Immature natural killer cell (primary cell): ENCODE data around the gene TMEM266. TPM values are rescaled to one million over a fixed set of nuclear protein-coding genes. Genes with fewer than 3 reads are reported as not detected.

Experiments used
- DNase-seq, 3 donors: peaks; one replicate each; pipeline ENCODE4 v3.0.0; 2022; ENCODE audit warnings: mixed read lengths in 1 of 3
- H3K27ac Mint-ChIP-seq, 6 donors: one replicate each; pipeline ENCODE4 v1.8.0; 2020; ENCODE audit warnings: mixed read lengths in 6 of 6, mild to moderate bottlenecking in 5 of 6, inconsistent platforms in 4 of 6, moderate library complexity in 3 of 6
- H3K27me3 Mint-ChIP-seq, 3 donors: one replicate each; pipeline ENCODE4 v1.8.0; 2020 to 2021; ENCODE audit warnings: low read depth in 3 of 3, mild to moderate bottlenecking in 3 of 3, mixed read lengths in 3 of 3, moderate library complexity in 3 of 3, inconsistent platforms in 1 of 3
- H3K36me3 Mint-ChIP-seq, 3 donors: one replicate each; pipeline ENCODE4 v1.8.0; 2020; ENCODE audit warnings: mixed read lengths in 3 of 3, inconsistent platforms in 2 of 3, mild to moderate bottlenecking in 2 of 3
- H3K4me1 Mint-ChIP-seq, 2 donors: one replicate each; pipeline ENCODE4 v1.8.0; 2020; ENCODE audit warnings: inconsistent platforms in 2 of 2, mild to moderate bottlenecking in 2 of 2, mixed read lengths in 2 of 2, moderate library complexity in 1 of 2
- H3K4me3 Mint-ChIP-seq, 5 donors: one replicate each; pipeline ENCODE4 v1.8.0; 2020; ENCODE audit warnings: mild to moderate bottlenecking in 5 of 5, mixed read lengths in 5 of 5, inconsistent platforms in 3 of 5, moderate library complexity in 3 of 5
- H3K9me3 Mint-ChIP-seq, 6 donors: one replicate each; pipeline ENCODE4 v1.8.0; 2020; ENCODE audit warnings: mild to moderate bottlenecking in 6 of 6, mixed read lengths in 6 of 6, inconsistent platforms in 4 of 6, moderate library complexity in 3 of 6
- polyA plus RNA-seq, 3 donors: library from polyadenylated mRNA; unstranded; fragments of 300-500 nt; fragmentation: Illumina TruSeq; gene quantifications; one replicate each; pipeline ENCODE4 v1.2.3, GENCODE V29; 2021

The TMEM266 gene
- polyA plus RNA-seq, 3 donors from 2014 or later = not detected

DNA sequence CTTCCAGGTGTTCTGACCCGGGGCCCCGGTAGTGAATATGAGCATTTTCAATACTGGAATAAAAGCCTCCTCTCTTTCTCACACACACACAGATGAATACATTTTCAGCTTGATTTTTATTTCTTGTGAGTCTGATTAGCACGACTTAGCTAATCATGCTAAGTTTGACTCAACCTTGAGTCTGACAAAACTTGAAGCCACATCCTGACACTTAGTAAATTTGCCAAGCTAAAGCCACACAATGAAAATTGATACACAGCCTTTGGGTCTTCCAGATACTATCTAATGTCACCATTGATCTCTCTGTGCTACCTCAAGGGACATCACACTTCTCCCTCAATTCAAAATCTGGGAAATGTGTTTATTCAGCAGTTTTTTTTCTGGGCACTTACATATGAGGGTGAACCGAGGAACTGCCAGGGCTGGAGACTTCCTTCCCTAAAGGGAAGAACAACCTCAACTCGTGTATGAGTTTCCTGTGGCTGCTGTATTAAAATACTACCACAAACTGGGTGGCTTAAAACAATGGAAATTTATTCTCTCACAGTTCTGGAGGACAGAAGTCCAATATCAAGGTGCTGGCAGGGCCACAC, 18.6 kb downstream of the TMEM266 start:
- no peak for DNase-seq
- Mint-ChIP-seq H3K9me3 (no peaks in the 10 kb centered on the region), H3K27ac (no peak overlapping the region), H3K4me1 (no peaks in the 10 kb centered on the region), H3K27me3 (peaks cover 0 to 9% (median 2%) of the 10 kb centered on the region in 3 donors), H3K36me3 (no peaks in the 10 kb centered on the region), H3K4me3 (no peak overlapping the region)

DNA sequence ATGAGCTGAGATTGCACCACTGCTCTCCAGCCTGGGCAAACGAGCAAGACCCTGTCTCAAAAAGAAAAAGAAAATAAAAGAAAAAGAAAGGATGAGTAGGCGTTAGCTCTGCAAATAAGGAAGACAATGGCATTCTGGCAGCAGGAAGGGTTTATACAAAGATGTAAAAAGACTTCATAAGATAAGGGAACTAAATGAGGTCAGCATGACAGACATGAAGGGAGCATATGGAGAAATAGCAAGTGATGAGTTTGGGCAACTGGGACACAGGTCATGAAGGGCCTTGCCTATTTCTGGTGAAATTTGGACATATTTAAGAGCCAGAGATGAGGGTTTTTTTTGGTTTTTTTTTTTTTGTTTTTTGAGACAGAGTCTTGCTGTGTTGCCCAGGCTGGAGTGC, 24.5 kb downstream of the TMEM266 start:
- H3K27ac Mint-ChIP-seq = no peak overlapping the region
- DNase-seq = no peak
- H3K36me3 Mint-ChIP-seq = no peaks in the 10 kb centered on the region
- H3K9me3 Mint-ChIP-seq = peaks cover 0 to 3% (median 0%) of the 10 kb centered on the region in 6 donors
- peaks cover 0 to 6% (median 4%) of the 10 kb centered on the region in 3 donors for H3K27me3 Mint-ChIP-seq
- no peak overlapping the region for H3K4me3 Mint-ChIP-seq
- H3K4me1 Mint-ChIP-seq = no peaks in the 10 kb centered on the region

DNA sequence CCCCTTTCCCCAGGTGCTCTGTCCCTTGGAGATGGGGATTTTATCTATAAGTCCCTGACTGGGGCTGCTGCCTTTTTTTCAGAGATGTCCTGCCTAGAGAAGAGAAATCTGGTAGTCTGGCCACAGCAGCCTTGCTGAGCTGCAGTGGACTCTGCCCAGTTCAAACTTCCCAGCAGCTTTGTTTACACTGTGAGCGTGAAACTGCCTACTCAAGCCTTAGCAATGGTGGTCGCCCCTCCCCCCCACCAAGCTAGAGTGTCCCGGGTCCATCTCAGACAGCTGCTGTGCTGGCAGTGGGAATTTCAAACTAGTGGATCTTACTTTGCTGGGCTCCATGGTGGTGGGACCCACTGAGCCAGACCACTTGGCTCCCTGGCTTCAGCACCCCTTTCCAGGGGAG, 38.9 kb downstream of the TMEM266 start:
- no peak overlapping the region for H3K4me3 Mint-ChIP-seq
- no peaks in the 10 kb centered on the region for H3K4me1 Mint-ChIP-seq
- H3K9me3 Mint-ChIP-seq = peaks cover 0 to 2% (median 0%) of the 10 kb centered on the region in 6 donors
- DNase-seq = no peak
- no peaks in the 10 kb centered on the region for H3K36me3 Mint-ChIP-seq
- H3K27ac Mint-ChIP-seq = no peak overlapping the region
- peaks cover 2 to 26% (median 6%) of the 10 kb centered on the region in 3 donors for H3K27me3 Mint-ChIP-seq

DNA sequence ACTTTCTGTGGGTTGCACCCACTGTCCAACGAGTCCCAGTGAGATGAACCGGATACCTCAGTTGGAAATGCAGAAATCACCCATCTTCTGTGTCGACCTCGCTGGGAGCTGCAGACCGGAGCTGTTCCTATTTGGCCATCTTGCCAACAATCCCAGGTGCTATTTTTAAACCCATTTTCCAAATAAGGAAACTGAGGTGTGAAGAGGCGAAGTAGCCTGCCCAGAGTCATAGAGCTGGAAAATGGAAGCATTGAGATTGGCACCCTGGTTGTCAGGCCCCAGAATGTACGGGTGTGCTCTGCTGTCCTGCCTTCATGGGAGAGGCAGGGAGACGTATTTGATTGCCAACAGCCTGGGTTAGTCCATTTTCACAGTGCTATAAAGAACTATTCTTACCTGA, 39.6 kb downstream of the TMEM266 start:
- Mint-ChIP-seq H3K4me1 (no peaks in the 10 kb centered on the region), H3K27ac (no peak overlapping the region), H3K36me3 (no peaks in the 10 kb centered on the region), H3K4me3 (no peak overlapping the region), H3K27me3 (peaks cover 2 to 26% (median 7%) of the 10 kb centered on the region in 3 donors), H3K9me3 (peaks cover 0 to 2% (median 0%) of the 10 kb centered on the region in 6 donors)
- no peak for DNase-seq

DNA sequence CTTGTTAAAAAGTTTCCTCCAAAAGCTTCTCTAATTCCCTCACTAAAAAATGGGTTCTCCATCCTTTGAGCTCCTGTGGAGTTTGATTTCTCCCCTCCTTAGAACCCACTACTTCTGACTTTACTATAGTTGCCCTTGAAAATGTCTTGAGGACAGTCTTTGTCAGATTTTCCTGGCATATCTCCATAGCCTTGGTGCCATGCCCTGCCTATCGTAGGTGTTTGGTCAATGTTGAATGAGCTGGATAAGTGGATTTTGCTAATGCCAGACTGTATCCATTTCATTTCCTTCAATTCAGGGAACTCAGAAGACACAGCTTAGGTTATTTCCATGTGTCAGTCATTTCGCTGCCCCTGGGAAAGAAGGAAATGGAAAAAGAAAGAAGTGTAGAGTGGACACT, 40.6 kb downstream of the TMEM266 start:
- H3K27me3 Mint-ChIP-seq = peaks cover 2 to 23% (median 10%) of the 10 kb centered on the region in 3 donors
- DNase-seq = no peak
- no peaks in the 10 kb centered on the region for H3K36me3 Mint-ChIP-seq
- no peak overlapping the region for H3K27ac Mint-ChIP-seq
- no peak overlapping the region for H3K4me3 Mint-ChIP-seq
- no peaks in the 10 kb centered on the region for H3K4me1 Mint-ChIP-seq
- H3K9me3 Mint-ChIP-seq = peaks cover 0 to 2% (median 0%) of the 10 kb centered on the region in 6 donors

DNA sequence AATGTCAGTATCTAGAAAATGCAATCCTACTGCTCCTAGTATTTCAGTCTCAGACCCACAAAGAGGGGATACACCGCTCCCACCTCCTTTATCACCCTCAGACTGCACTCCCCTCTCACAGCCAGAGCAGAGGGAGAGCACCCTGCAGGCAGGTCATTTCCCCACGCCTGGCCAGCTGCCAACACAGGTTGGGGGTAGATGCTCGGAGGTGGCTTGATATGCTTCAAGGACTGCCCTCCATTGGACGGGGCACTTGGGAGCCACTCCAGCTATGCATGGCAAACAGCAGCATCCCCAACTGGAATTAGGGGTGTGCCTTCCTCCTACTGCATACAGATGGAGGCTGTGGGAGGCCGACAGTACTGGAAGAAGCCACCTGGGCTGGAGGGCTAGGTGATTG, 41.9 kb downstream of the TMEM266 start:
- H3K9me3 Mint-ChIP-seq = no peaks in the 10 kb centered on the region
- no peak overlapping the region for H3K4me3 Mint-ChIP-seq
- H3K4me1 Mint-ChIP-seq = no peaks in the 10 kb centered on the region
- no peaks in the 10 kb centered on the region for H3K36me3 Mint-ChIP-seq
- DNase-seq = no peak
- peaks cover 2 to 17% (median 10%) of the 10 kb centered on the region in 3 donors for H3K27me3 Mint-ChIP-seq
- H3K27ac Mint-ChIP-seq = no peak overlapping the region

DNA sequence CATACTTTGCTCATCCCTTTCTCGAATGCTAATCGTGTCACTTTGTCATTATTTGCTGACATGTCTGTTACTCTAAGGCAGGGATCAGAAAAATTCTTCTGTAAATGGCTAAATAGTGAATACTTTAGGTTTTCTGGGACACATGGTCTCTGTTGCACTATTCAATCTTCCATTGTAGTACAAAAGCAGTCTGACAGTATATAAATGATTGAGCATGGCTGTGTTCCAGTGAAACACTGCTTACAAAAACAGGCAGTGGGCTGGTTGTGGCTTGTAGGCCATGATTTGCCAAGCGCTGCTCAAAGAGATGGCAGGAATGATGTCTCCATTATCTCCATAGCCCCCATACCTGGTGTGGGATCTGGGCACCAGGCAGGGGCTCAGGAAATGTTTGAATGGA, 45.6 kb downstream of the TMEM266 start:
- Mint-ChIP-seq H3K27me3 (peaks cover 0 to 13% (median 6%) of the 10 kb centered on the region in 3 donors), H3K36me3 (no peaks in the 10 kb centered on the region), H3K4me3 (no peak overlapping the region), H3K9me3 (no peaks in the 10 kb centered on the region), H3K27ac (no peak overlapping the region), H3K4me1 (no peaks in the 10 kb centered on the region)
- no peak for DNase-seq

DNA sequence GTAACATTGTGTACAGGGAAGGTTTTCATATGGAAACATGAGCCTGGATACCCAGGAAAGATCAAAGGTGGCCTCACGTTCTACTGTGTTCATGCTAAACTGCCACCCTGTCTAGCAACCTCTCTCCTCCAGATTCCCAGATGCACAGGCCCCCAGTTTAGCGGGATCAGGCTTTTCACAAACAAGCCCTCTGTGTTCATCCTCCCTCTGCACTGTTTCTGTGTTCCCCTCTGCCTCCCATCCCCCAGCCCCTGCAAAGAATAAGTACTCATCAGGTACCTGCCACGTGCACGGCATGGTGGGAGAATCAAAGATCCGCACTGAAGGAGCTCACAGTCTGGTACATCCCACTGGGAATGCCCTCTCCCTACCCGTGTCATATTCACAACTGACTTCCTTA, 46.1 kb downstream of the TMEM266 start:
- Mint-ChIP-seq H3K27me3 (peaks cover 0 to 7% (median 6%) of the 10 kb centered on the region in 3 donors), H3K36me3 (no peaks in the 10 kb centered on the region), H3K4me1 (no peaks in the 10 kb centered on the region), H3K9me3 (no peaks in the 10 kb centered on the region), H3K4me3 (no peak overlapping the region), H3K27ac (no peak overlapping the region)
- DNase-seq = no peak

DNA sequence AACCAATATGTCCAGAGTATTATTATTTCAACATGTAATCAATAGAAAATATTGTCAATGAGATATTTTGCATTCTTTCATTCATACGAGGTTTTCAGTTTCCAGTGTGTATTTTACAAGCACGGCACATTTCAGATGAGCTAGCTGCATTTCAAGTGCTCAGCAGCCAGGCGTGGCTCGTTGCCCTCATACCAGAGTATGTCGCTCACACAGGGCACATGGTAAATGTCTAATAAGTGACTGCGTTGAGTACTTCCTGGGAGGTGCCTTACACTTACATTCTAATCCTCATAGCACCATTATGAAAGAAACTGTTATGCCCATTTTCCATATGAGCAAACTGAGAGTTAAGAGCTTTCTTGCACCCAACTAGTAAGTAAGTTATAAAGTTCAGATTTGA, 47.4 kb downstream of the TMEM266 start:
- H3K27me3 Mint-ChIP-seq = peaks cover 0 to 9% (median 8%) of the 10 kb centered on the region in 3 donors
- no peaks in the 10 kb centered on the region for H3K36me3 Mint-ChIP-seq
- no peak overlapping the region for H3K4me3 Mint-ChIP-seq
- DNase-seq = no peak
- H3K9me3 Mint-ChIP-seq = no peaks in the 10 kb centered on the region
- no peak overlapping the region for H3K27ac Mint-ChIP-seq
- no peaks in the 10 kb centered on the region for H3K4me1 Mint-ChIP-seq

DNA sequence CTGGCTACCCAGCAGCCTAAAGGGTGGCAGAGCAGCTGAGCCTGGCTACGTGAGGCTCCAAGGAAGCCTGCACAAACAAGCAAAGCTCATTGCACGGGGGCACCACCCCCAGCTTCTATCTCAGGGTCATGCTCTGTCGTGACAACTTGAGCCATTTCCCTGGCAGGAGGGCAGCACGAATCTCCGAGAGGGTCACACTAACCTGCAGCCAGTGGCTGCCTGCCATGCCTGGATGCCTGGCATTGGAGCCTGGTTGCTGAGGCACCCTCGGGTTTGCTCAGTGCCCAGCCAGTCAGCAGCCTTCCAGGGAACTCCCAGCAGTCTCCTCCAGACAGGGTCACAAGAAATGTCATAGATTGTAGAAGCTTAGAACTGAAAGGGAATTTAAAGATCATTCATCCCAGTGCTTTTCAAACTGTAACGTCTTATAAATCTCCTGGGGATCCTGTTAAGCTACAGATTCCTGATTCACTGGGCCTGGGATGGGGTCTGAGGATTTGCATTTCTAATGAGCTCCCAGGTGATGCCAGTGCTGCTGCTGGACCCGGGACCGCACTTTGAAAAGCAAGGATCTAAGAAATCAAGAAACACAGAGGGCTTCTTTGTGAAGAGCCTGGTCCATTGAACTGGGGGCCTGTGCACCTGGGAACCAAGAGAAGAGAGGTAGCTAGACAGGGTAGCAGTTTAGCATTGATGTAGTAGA, 48.4 kb downstream of the TMEM266 start:
- Mint-ChIP-seq H3K36me3 (no peaks in the 10 kb centered on the region), H3K4me1 (no peaks in the 10 kb centered on the region), H3K27ac (no peak overlapping the region), H3K9me3 (no peaks in the 10 kb centered on the region), H3K4me3 (no peak overlapping the region), H3K27me3 (peaks cover 0 to 8% (median 5%) of the 10 kb centered on the region in 3 donors)
- DNase-seq = no peak

DNA sequence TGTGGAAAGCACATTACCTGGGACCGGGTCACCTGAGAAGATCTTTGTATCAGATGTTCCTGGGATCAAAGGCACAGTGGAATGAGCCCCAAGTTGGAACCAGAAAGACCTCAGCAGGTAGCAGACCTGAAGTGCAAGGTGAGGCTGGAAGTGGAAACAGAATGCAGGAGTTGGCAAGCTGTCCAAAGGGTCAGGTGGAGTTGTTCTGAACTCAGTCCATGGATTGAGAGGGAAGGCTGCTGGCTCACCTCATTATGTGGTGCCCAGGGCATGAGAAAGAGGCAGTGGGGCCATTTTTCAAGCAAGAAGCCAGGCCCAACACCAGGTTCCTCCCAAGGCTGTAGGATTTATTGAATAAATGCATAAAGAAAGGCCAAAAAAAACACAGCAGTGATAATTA, 49.3 kb downstream of the TMEM266 start:
- H3K27ac Mint-ChIP-seq = no peak overlapping the region
- H3K9me3 Mint-ChIP-seq = no peaks in the 10 kb centered on the region
- no peaks in the 10 kb centered on the region for H3K36me3 Mint-ChIP-seq
- H3K4me1 Mint-ChIP-seq = no peaks in the 10 kb centered on the region
- H3K27me3 Mint-ChIP-seq = peaks cover 0 to 8% (median 6%) of the 10 kb centered on the region in 3 donors
- no peak overlapping the region for H3K4me3 Mint-ChIP-seq
- DNase-seq = no peak

DNA sequence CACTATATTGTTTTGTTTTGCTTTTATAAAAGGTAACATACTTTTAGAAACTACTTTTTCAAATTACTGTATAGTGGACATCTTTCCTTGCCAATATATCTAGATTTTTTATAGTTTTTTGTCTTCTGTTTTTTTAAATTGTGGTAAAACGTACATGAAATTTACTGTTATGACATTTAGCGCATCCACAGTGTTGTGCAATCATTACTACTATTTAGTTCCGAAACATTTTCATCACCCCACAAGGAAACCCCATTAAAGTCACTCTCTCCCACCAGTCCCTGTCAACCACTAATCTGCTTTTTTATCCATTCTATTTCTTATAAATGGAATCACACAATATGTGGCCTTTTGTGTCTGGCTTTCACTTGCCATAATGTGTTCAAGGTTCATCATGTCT, 54.8 kb downstream of the TMEM266 start:
- Mint-ChIP-seq H3K4me3 (no peak overlapping the region), H3K4me1 (no peaks in the 10 kb centered on the region), H3K36me3 (no peaks in the 10 kb centered on the region), H3K27ac (no peak overlapping the region), H3K9me3 (no peaks in the 10 kb centered on the region), H3K27me3 (peaks cover 0 to 8% (median 2%) of the 10 kb centered on the region in 3 donors)
- no peak for DNase-seq

DNA sequence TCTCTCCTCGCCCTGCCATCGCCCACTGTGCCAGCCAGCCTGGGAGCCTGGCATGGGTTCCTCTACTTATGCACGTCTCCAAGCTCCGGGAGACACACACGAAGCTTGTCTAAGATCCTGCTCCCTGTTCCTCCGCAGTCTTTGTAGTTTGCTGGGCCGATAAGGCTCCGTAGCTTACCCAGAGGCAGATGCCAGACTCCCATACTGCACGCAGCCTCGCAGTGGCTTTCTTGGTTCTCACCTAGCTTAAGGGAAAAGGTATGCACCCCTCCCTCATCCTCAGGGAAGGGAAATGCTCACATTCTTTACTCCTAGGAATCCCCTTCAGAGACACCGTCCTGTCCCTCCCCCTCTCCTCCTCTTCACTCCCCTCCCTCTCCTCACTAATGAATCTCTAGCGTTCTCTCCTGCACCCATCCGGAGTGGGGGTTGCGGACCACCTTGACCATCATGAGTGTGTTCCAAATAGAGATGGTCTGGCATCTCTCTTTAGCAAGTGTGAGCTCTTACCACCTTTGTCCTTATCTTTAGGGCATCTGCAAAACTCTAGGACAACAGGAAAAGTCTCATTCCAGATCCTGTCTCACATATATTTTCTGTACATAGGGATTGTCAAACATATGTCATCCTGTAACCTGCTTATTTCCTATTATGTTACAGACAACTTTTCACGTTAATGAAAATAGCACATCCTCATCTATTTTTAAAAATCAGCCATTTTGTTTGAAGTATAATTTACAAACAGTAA, 56.5 kb downstream of the TMEM266 start:
- no peaks in the 10 kb centered on the region for H3K36me3 Mint-ChIP-seq
- H3K27ac Mint-ChIP-seq = no peak overlapping the region
- H3K4me3 Mint-ChIP-seq = no peak overlapping the region
- peaks cover 0 to 8% (median 1%) of the 10 kb centered on the region in 3 donors for H3K27me3 Mint-ChIP-seq
- H3K9me3 Mint-ChIP-seq = no peaks in the 10 kb centered on the region
- DNase-seq = no peak
- no peaks in the 10 kb centered on the region for H3K4me1 Mint-ChIP-seq

DNA sequence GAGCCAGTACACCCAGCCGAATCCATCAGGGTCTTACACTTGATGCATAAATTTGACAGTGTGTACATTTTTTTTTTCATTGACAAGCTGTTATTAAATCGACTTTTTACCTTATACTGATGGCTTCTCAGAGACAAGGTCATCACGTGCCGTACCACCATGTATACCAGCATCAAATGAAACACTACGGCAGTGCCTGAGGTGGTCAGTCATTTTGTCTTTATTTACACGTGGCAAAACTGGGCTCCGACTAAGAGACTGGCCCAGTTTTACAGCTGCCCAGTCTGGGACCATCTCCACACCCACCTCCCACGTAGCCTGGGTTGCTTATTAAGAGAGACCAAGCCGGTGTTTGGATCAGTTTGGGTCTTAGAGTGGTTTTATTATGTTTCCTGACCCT, 57.4 kb downstream of the TMEM266 start:
- Mint-ChIP-seq H3K36me3 (no peaks in the 10 kb centered on the region), H3K27me3 (peaks cover 0 to 4% (median 0%) of the 10 kb centered on the region in 3 donors), H3K4me1 (no peaks in the 10 kb centered on the region), H3K27ac (no peak overlapping the region), H3K9me3 (no peaks in the 10 kb centered on the region), H3K4me3 (no peak overlapping the region)
- no peak for DNase-seq
